ENCODE results near the gene MAP7.
"Not testable (repeated sequence)": the region's sequence is repeated elsewhere in the genome, so short reads cannot be mapped to it uniquely, and the experiment has no call there.

Gene MAP7

GRCh38 chr6:136463743-136464142 is 86.5 kb downstream of the MAP7 start:
- Histone ChIP-seq H3K27ac (ENCODE audit: low read length) (no peak overlapping the region), H3K9me3 (ENCODE audit: control insufficient read depth, insufficient read depth, low read length) (no peaks in the 10 kb centered on the region), H3K27me3 (ENCODE audit: control insufficient read depth, insufficient read depth, low read length) (no peaks in the 10 kb centered on the region), H3K36me3 (ENCODE audit: control insufficient read depth, insufficient read depth, low read length) (no peaks in the 10 kb centered on the region), H3K4me1 (ENCODE audit: control insufficient read depth, insufficient read depth, low read length) (peaks cover 2% of the 10 kb centered on the region; the same call in 1 of the 2 replicates), H3K4me3 (ENCODE audit: low read length) (no peak overlapping the region)
- WGBS (ENCODE audit: insufficient coverage, insufficient read length): no CpG with 5 or more reads among the region's 4 CpGs
- no peak for DNase-seq (ENCODE audit: low read depth, low spot score)

GRCh38 chr6:136446579-136447187 is 103.5 kb downstream of the MAP7 start:
- Histone ChIP-seq H3K27me3 (ENCODE audit: control insufficient read depth, insufficient read depth, low read length) (no peaks in the 10 kb centered on the region), H3K27ac (ENCODE audit: low read length) (no peak overlapping the region), H3K4me3 (ENCODE audit: low read length) (no peak overlapping the region), H3K36me3 (ENCODE audit: control insufficient read depth, insufficient read depth, low read length) (no peaks in the 10 kb centered on the region), H3K9me3 (ENCODE audit: control insufficient read depth, insufficient read depth, low read length) (no peaks in the 10 kb centered on the region; the same call in 1 of the 2 replicates), H3K4me1 (ENCODE audit: control insufficient read depth, insufficient read depth, low read length) (no peaks in the 10 kb centered on the region)
- no peak for DNase-seq (ENCODE audit: low read depth, low spot score)
- no CpG with 5 or more reads among the region's 2 CpGs for WGBS (ENCODE audit: insufficient coverage, insufficient read length)

- no CpG with 5 or more reads among the region's 2 CpGs for WGBS (ENCODE audit: insufficient coverage, insufficient read length)
- H3K36me3 ChIP-seq (ENCODE audit: control insufficient read depth, insufficient read depth, low read length): no peaks in the 10 kb centered on the region
Measured at GRCh38 chr6:136446145-136446544, 104.1 kb downstream of the MAP7 start.

GRCh38 chr6:136445063-136445462 is 105.2 kb downstream of the MAP7 start:
- Histone ChIP-seq H3K27ac (ENCODE audit: low read length) (no peak overlapping the region), H3K4me3 (ENCODE audit: low read length) (no peak overlapping the region), H3K27me3 (ENCODE audit: control insufficient read depth, insufficient read depth, low read length) (no peaks in the 10 kb centered on the region), H3K9me3 (ENCODE audit: control insufficient read depth, insufficient read depth, low read length) (no peaks in the 10 kb centered on the region), H3K36me3 (ENCODE audit: control insufficient read depth, insufficient read depth, low read length) (no peaks in the 10 kb centered on the region), H3K4me1 (ENCODE audit: control insufficient read depth, insufficient read depth, low read length) (no peaks in the 10 kb centered on the region)
- no peak for DNase-seq (ENCODE audit: low read depth, low spot score)
- no CpG with 5 or more reads among the region's 3 CpGs for WGBS (ENCODE audit: insufficient coverage, insufficient read length)

More at GRCh38 chr6:136446145-136446544, 104.1 kb downstream of the MAP7 start:
- Histone ChIP-seq H3K9me3 (ENCODE audit: control insufficient read depth, insufficient read depth, low read length) (no peaks in the 10 kb centered on the region; the same call in 1 of the 2 replicates), H3K27me3 (ENCODE audit: control insufficient read depth, insufficient read depth, low read length) (no peaks in the 10 kb centered on the region), H3K4me3 (ENCODE audit: low read length) (no peak overlapping the region), H3K4me1 (ENCODE audit: control insufficient read depth, insufficient read depth, low read length) (no peaks in the 10 kb centered on the region), H3K27ac (ENCODE audit: low read length) (no peak overlapping the region)
- DNase-seq (ENCODE audit: low read depth, low spot score): no peak

- Histone ChIP-seq H3K9me3 (ENCODE audit: control insufficient read depth, insufficient read depth, low read length) (no peaks in the 10 kb centered on the region), H3K4me3 (ENCODE audit: low read length) (no peak overlapping the region), H3K27me3 (ENCODE audit: control insufficient read depth, insufficient read depth, low read length) (no peaks in the 10 kb centered on the region), H3K36me3 (ENCODE audit: control insufficient read depth, insufficient read depth, low read length) (no peaks in the 10 kb centered on the region), H3K4me1 (ENCODE audit: control insufficient read depth, insufficient read depth, low read length) (0 out of 2 replicates have a peak, but pooled peaks cover 1% of the 10 kb centered on the region), H3K27ac (ENCODE audit: low read length) (no peak overlapping the region)
- WGBS (ENCODE audit: insufficient coverage, insufficient read length): no CpG with 5 or more reads among the region's 2 CpGs
- no peak for DNase-seq (ENCODE audit: low read depth, low spot score)
Measured at GRCh38 chr6:136440203-136440602, 110.0 kb downstream of the MAP7 start.

GRCh38 chr6:136439514-136440190 is 110.6 kb downstream of the MAP7 start:
- Histone ChIP-seq H3K4me3 (ENCODE audit: low read length) (no peak overlapping the region), H3K27ac (ENCODE audit: low read length) (no peak overlapping the region), H3K27me3 (ENCODE audit: control insufficient read depth, insufficient read depth, low read length) (no peaks in the 10 kb centered on the region), H3K9me3 (ENCODE audit: control insufficient read depth, insufficient read depth, low read length) (no peaks in the 10 kb centered on the region), H3K36me3 (ENCODE audit: control insufficient read depth, insufficient read depth, low read length) (no peaks in the 10 kb centered on the region), H3K4me1 (ENCODE audit: control insufficient read depth, insufficient read depth, low read length) (0 out of 2 replicates have a peak, but pooled peaks cover 1% of the 10 kb centered on the region)
- WGBS (ENCODE audit: insufficient coverage, insufficient read length): no CpG with 5 or more reads among the region's 9 CpGs
- no peak for DNase-seq (ENCODE audit: low read depth, low spot score)

GRCh38 chr6:136438441-136438840 is 111.8 kb downstream of the MAP7 start:
- Histone ChIP-seq H3K9me3 (ENCODE audit: control insufficient read depth, insufficient read depth, low read length) (no peaks in the 10 kb centered on the region), H3K27me3 (ENCODE audit: control insufficient read depth, insufficient read depth, low read length) (no peaks in the 10 kb centered on the region), H3K4me3 (ENCODE audit: low read length) (no peak overlapping the region), H3K27ac (ENCODE audit: low read length) (no peak overlapping the region), H3K4me1 (ENCODE audit: control insufficient read depth, insufficient read depth, low read length) (peaks cover 3% of the 10 kb centered on the region; the same call in 1 of the 2 replicates), H3K36me3 (ENCODE audit: control insufficient read depth, insufficient read depth, low read length) (no peaks in the 10 kb centered on the region)
- no CpG with 5 or more reads among the region's 3 CpGs for WGBS (ENCODE audit: insufficient coverage, insufficient read length)
- DNase-seq (ENCODE audit: low read depth, low spot score): no peak

GRCh38 chr6:136437246-136437645 is 113.0 kb downstream of the MAP7 start:
- Histone ChIP-seq H3K27me3 (ENCODE audit: control insufficient read depth, insufficient read depth, low read length) (no peaks in the 10 kb centered on the region), H3K4me1 (ENCODE audit: control insufficient read depth, insufficient read depth, low read length) (peaks cover 3% of the 10 kb centered on the region; the same call in 1 of the 2 replicates), H3K27ac (ENCODE audit: low read length) (no peak overlapping the region), H3K9me3 (ENCODE audit: control insufficient read depth, insufficient read depth, low read length) (no peaks in the 10 kb centered on the region), H3K4me3 (ENCODE audit: low read length) (no peak overlapping the region), H3K36me3 (ENCODE audit: control insufficient read depth, insufficient read depth, low read length) (no peaks in the 10 kb centered on the region)
- no peak for DNase-seq (ENCODE audit: low read depth, low spot score)
- WGBS (ENCODE audit: insufficient coverage, insufficient read length): no CpG with 5 or more reads among the region's 3 CpGs

GRCh38 chr6:136435101-136435500 is 115.1 kb downstream of the MAP7 start:
- H3K4me3 ChIP-seq (ENCODE audit: low read length): no peak overlapping the region
- no peak for DNase-seq (ENCODE audit: low read depth, low spot score)
- no CpG with 5 or more reads among the region's 2 CpGs for WGBS (ENCODE audit: insufficient coverage, insufficient read length)
- no peaks in the 10 kb centered on the region for H3K36me3 ChIP-seq (ENCODE audit: control insufficient read depth, insufficient read depth, low read length)
- no peaks in the 10 kb centered on the region for H3K27me3 ChIP-seq (ENCODE audit: control insufficient read depth, insufficient read depth, low read length)
- H3K9me3 ChIP-seq (ENCODE audit: control insufficient read depth, insufficient read depth, low read length): no peaks in the 10 kb centered on the region
- no peak overlapping the region for H3K27ac ChIP-seq (ENCODE audit: low read length)
- peaks cover 3% of the 10 kb centered on the region; the same call in 1 of the 2 replicates for H3K4me1 ChIP-seq (ENCODE audit: control insufficient read depth, insufficient read depth, low read length)

GRCh38 chr6:136431306-136431705 is 118.9 kb downstream of the MAP7 start:
- H3K27ac ChIP-seq (ENCODE audit: low read length); H3K9me3 ChIP-seq (ENCODE audit: control insufficient read depth, insufficient read depth, low read length); H3K27me3 ChIP-seq (ENCODE audit: control insufficient read depth, insufficient read depth, low read length); H3K4me3 ChIP-seq (ENCODE audit: low read length); DNase-seq (ENCODE audit: low read depth, low spot score); H3K4me1 ChIP-seq (ENCODE audit: control insufficient read depth, insufficient read depth, low read length); H3K36me3 ChIP-seq (ENCODE audit: control insufficient read depth, insufficient read depth, low read length): not testable (repeated sequence)
- WGBS (ENCODE audit: insufficient coverage, insufficient read length): no CpG with 5 or more reads among the region's 5 CpGs

All from iPS DF 6.9 (cell line).